Measurements from ENCODE around the gene KRT14.
A peak's percentile ranks its signal among the peaks of the same experiment; 100 is the strongest.
"Not testable (repeated sequence)": the region's sequence is repeated elsewhere in the genome, so short reads cannot be mapped to it uniquely, and the experiment has no call there.

The KRT14 gene

GRCh38 chr17:41547378-41547841 is 39.3 kb downstream of the KRT14 start:
- Histone ChIP-seq H3K36me3 (ENCODE audit: control insufficient read depth in 1 of 2, insufficient read depth in 2 of 2, low read length in 2 of 2) (no peaks in the 10 kb centered on the region), H3K9ac (ENCODE audit: low read depth in 1 of 2, low read length in 2 of 2) (peak overlapping the region in 1 of 2 donors; percentile 82), H3K27me3 (ENCODE audit: control insufficient read depth in 1 of 2, insufficient read depth in 2 of 2, low read length in 2 of 2) (no peaks in the 10 kb centered on the region), H3K27ac (ENCODE audit: low read depth, low read length) (no peak overlapping the region), H3K4me1 (ENCODE audit: control insufficient read depth in 1 of 2, insufficient read depth in 2 of 2, low read length in 2 of 2) (peaks cover 48 to 51% of the 10 kb centered on the region in 2 donors), H3K4me3 (ENCODE audit: low read depth in 1 of 2, low read length in 2 of 2) (no peak overlapping the region), H3K9me3 (ENCODE audit: control insufficient read depth in 1 of 2, low read length in 2 of 2) (no peaks in the 10 kb centered on the region)

GRCh38 chr17:41546819-41547218 is 39.9 kb downstream of the KRT14 start:
- Histone ChIP-seq H3K9me3 (ENCODE audit: control insufficient read depth in 1 of 2, low read length in 2 of 2) (no peaks in the 10 kb centered on the region), H3K9ac (ENCODE audit: low read depth in 1 of 2, low read length in 2 of 2) (no peak overlapping the region), H3K4me1 (ENCODE audit: control insufficient read depth in 1 of 2, insufficient read depth in 2 of 2, low read length in 2 of 2) (peaks cover 50 to 52% of the 10 kb centered on the region in 2 donors), H3K4me3 (ENCODE audit: low read depth in 1 of 2, low read length in 2 of 2) (no peak overlapping the region), H3K36me3 (ENCODE audit: control insufficient read depth in 1 of 2, insufficient read depth in 2 of 2, low read length in 2 of 2) (no peaks in the 10 kb centered on the region), H3K27me3 (ENCODE audit: control insufficient read depth in 1 of 2, insufficient read depth in 2 of 2, low read length in 2 of 2) (no peaks in the 10 kb centered on the region), H3K27ac (ENCODE audit: low read depth, low read length) (no peak overlapping the region)

DNA sequence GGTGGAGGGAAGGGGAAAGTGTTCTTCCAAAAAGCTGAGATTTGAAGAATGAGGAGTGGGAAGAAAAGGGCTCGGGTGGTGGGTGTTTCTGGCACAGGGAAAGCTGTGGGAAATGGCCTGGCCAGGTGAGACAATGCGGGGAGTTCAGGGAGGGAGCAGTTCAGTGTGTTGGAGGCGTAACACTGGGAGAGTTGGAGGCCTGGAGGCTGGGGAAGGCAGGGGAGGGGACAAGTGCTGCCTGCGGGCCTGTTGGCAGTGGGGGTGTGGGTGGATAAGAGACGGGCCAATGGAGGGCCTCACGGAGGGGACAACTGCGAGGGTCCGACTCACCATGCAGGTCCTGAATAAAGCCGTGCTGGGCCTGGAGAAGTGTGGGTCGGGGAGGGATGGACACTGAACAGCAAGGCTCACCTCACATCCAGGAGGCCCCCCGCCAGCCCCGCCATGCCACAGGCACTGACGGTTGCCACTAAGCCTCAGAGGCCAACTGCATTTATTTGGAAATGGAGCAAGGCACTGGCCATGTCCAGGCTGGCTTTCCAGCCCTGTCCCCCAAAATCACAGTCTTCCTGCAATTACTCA is 40.8 kb downstream of the KRT14 start:
- Histone ChIP-seq H3K36me3 (ENCODE audit: control insufficient read depth in 1 of 2, insufficient read depth in 2 of 2, low read length in 2 of 2) (no peaks in the 10 kb centered on the region), H3K9me3 (ENCODE audit: control insufficient read depth in 1 of 2, low read length in 2 of 2) (no peaks in the 10 kb centered on the region), H3K4me3 (ENCODE audit: low read depth in 1 of 2, low read length in 2 of 2) (no peak overlapping the region), H3K9ac (ENCODE audit: low read depth in 1 of 2, low read length in 2 of 2) (no peak overlapping the region), H3K27ac (ENCODE audit: low read depth, low read length) (no peak overlapping the region), H3K4me1 (ENCODE audit: control insufficient read depth in 1 of 2, insufficient read depth in 2 of 2, low read length in 2 of 2) (peaks cover 59 to 61% of the 10 kb centered on the region in 2 donors), H3K27me3 (ENCODE audit: control insufficient read depth in 1 of 2, insufficient read depth in 2 of 2, low read length in 2 of 2) (no peaks in the 10 kb centered on the region)

DNA sequence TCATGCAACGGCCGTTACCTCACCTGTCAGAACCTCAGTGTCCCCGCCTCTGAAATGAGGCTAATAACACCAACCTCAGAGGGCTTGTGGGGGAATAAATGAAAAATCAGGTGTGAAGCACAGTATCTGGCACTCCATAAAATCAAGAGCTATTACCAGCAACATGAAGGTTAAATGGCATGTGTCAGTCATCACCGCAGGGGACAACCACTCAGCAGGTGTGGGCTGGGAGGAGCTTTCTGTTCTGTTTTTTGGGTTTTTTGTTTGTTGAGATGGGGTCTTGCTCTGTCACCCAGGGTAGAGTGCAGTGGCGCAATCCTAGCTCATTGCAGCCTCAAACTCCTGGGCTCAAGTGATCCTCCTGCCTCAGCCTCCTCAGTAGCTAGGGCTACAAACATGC is 41.8 kb downstream of the KRT14 start:
- Histone ChIP-seq H3K27me3 (ENCODE audit: control insufficient read depth in 1 of 2, insufficient read depth in 2 of 2, low read length in 2 of 2) (no peaks in the 10 kb centered on the region), H3K9me3 (ENCODE audit: control insufficient read depth in 1 of 2, low read length in 2 of 2) (no peaks in the 10 kb centered on the region), H3K4me1 (ENCODE audit: control insufficient read depth in 1 of 2, insufficient read depth in 2 of 2, low read length in 2 of 2) (peaks cover 57 to 62% of the 10 kb centered on the region in 2 donors), H3K9ac (ENCODE audit: low read depth in 1 of 2, low read length in 2 of 2) (no peak overlapping the region), H3K4me3 (ENCODE audit: low read depth in 1 of 2, low read length in 2 of 2) (no peak overlapping the region), H3K27ac (ENCODE audit: low read depth, low read length) (no peak overlapping the region), H3K36me3 (ENCODE audit: control insufficient read depth in 1 of 2, insufficient read depth in 2 of 2, low read length in 2 of 2) (no peaks in the 10 kb centered on the region)

- Histone ChIP-seq H3K27me3 (ENCODE audit: control insufficient read depth in 1 of 2, insufficient read depth in 2 of 2, low read length in 2 of 2) (no peaks in the 10 kb centered on the region), H3K9me3 (ENCODE audit: control insufficient read depth in 1 of 2, low read length in 2 of 2) (no peaks in the 10 kb centered on the region), H3K27ac (ENCODE audit: low read depth, low read length) (peak overlapping the region; percentile 58), H3K4me3 (ENCODE audit: low read depth in 1 of 2, low read length in 2 of 2) (no peak overlapping the region), H3K9ac (ENCODE audit: low read depth in 1 of 2, low read length in 2 of 2) (peak overlapping the region in 1 of 2 donors; percentile 9), H3K4me1 (ENCODE audit: control insufficient read depth in 1 of 2, insufficient read depth in 2 of 2, low read length in 2 of 2) (peaks cover 53 to 58% of the 10 kb centered on the region in 2 donors), H3K36me3 (ENCODE audit: control insufficient read depth in 1 of 2, insufficient read depth in 2 of 2, low read length in 2 of 2) (no peaks in the 10 kb centered on the region)
Observed at GRCh38 chr17:41544491-41544892, 42.2 kb downstream of the KRT14 start.

GRCh38 chr17:41542786-41543185 is 43.9 kb downstream of the KRT14 start:
- not testable (repeated sequence) for H3K9ac ChIP-seq (ENCODE audit: low read depth in 1 of 2, low read length in 2 of 2); H3K27me3 ChIP-seq (ENCODE audit: control insufficient read depth in 1 of 2, insufficient read depth in 2 of 2, low read length in 2 of 2); H3K36me3 ChIP-seq (ENCODE audit: control insufficient read depth in 1 of 2, insufficient read depth in 2 of 2, low read length in 2 of 2); H3K4me3 ChIP-seq (ENCODE audit: low read depth in 1 of 2, low read length in 2 of 2); H3K9me3 ChIP-seq (ENCODE audit: control insufficient read depth in 1 of 2, low read length in 2 of 2); H3K27ac ChIP-seq (ENCODE audit: low read depth, low read length)
- H3K4me1 ChIP-seq (ENCODE audit: control insufficient read depth in 1 of 2, insufficient read depth in 2 of 2, low read length in 2 of 2), result peaks cover 36 to 42% of the 10 kb centered on the region in 2 donors

DNA sequence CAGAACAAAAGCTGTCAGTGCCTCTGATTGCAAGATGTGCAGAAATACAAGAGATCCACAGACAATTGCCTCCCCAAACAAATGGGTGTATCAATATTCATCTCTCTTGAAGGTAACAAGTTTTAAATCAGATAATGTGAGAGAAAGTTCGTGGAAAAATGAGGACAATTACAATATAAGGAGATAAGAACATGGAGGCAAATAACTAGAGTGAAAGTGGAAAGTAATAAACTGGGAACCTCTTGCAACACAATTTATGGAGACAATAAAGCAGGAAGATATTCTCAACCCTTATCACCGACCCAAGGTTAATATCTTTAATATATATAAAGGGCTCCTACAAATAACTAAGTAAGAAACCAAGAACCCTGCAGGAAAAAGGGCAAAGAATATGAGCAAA is 44.3 kb downstream of the KRT14 start:
- H3K9ac ChIP-seq (ENCODE audit: low read depth in 1 of 2, low read length in 2 of 2), result no peak overlapping the region
- H3K27ac ChIP-seq (ENCODE audit: low read depth, low read length), result no peak overlapping the region
- H3K9me3 ChIP-seq (ENCODE audit: control insufficient read depth in 1 of 2, low read length in 2 of 2), result no peaks in the 10 kb centered on the region
- peaks cover 31 to 38% of the 10 kb centered on the region in 2 donors for H3K4me1 ChIP-seq (ENCODE audit: control insufficient read depth in 1 of 2, insufficient read depth in 2 of 2, low read length in 2 of 2)
- no peaks in the 10 kb centered on the region for H3K27me3 ChIP-seq (ENCODE audit: control insufficient read depth in 1 of 2, insufficient read depth in 2 of 2, low read length in 2 of 2)
- no peak overlapping the region for H3K4me3 ChIP-seq (ENCODE audit: low read depth in 1 of 2, low read length in 2 of 2)
- H3K36me3 ChIP-seq (ENCODE audit: control insufficient read depth in 1 of 2, insufficient read depth in 2 of 2, low read length in 2 of 2), result no peaks in the 10 kb centered on the region

- Histone ChIP-seq H3K4me1 (ENCODE audit: control insufficient read depth in 1 of 2, insufficient read depth in 2 of 2, low read length in 2 of 2) (peaks cover 30 to 33% of the 10 kb centered on the region in 2 donors), H3K36me3 (ENCODE audit: control insufficient read depth in 1 of 2, insufficient read depth in 2 of 2, low read length in 2 of 2) (no peaks in the 10 kb centered on the region), H3K27me3 (ENCODE audit: control insufficient read depth in 1 of 2, insufficient read depth in 2 of 2, low read length in 2 of 2) (peaks cover 0 to 1% of the 10 kb centered on the region in 2 donors), H3K9me3 (ENCODE audit: control insufficient read depth in 1 of 2, low read length in 2 of 2) (no peaks in the 10 kb centered on the region), H3K9ac (ENCODE audit: low read depth in 1 of 2, low read length in 2 of 2) (no peak overlapping the region), H3K27ac (ENCODE audit: low read depth, low read length) (no peak overlapping the region), H3K4me3 (ENCODE audit: low read depth in 1 of 2, low read length in 2 of 2) (no peak overlapping the region)
Observed at GRCh38 chr17:41540921-41541625, 45.6 kb downstream of the KRT14 start.

DNA sequence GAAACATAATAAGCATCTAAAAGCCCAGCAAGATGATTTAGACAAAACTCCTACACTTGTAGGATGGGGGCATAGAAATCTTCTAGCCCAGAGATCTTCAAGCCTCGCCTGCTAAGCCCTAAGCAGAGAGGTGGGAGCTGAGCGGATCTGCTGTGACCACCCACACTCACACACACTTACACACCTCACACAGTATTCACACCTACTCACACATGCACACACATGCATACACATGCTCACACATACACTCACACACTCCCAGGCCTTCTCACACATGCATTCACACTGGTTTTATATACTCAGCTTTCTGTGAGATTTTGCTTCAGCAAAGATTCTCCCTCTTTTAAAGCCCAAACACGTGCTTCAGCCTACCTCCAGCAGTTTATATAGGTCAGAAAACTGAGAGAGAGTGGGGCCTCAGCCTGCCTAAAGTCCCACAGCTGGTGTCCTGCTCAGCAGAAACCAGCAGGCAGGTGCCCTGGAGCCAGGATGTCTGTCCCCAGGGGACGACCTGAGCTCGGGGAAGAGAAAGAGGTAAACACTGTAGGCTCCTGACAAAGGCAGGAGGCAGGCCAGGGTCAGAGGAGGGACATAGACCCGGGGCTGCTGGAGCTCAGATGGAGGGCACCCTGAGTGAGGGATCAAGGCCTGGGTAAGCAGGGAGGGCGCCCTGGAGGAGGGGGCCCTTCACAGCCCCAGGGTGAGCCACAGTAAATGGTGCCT is 46.6 kb downstream of the KRT14 start:
- Histone ChIP-seq H3K9ac (ENCODE audit: low read depth in 1 of 2, low read length in 2 of 2) (no peak overlapping the region), H3K36me3 (ENCODE audit: control insufficient read depth in 1 of 2, insufficient read depth in 2 of 2, low read length in 2 of 2) (no peaks in the 10 kb centered on the region), H3K9me3 (ENCODE audit: control insufficient read depth in 1 of 2, low read length in 2 of 2) (no peaks in the 10 kb centered on the region), H3K4me1 (ENCODE audit: control insufficient read depth in 1 of 2, insufficient read depth in 2 of 2, low read length in 2 of 2) (peaks cover 36 to 39% of the 10 kb centered on the region in 2 donors), H3K4me3 (ENCODE audit: low read depth in 1 of 2, low read length in 2 of 2) (no peak overlapping the region), H3K27me3 (ENCODE audit: control insufficient read depth in 1 of 2, insufficient read depth in 2 of 2, low read length in 2 of 2) (peaks cover 0 to 3% of the 10 kb centered on the region in 2 donors), H3K27ac (ENCODE audit: low read depth, low read length) (no peak overlapping the region)

DNA sequence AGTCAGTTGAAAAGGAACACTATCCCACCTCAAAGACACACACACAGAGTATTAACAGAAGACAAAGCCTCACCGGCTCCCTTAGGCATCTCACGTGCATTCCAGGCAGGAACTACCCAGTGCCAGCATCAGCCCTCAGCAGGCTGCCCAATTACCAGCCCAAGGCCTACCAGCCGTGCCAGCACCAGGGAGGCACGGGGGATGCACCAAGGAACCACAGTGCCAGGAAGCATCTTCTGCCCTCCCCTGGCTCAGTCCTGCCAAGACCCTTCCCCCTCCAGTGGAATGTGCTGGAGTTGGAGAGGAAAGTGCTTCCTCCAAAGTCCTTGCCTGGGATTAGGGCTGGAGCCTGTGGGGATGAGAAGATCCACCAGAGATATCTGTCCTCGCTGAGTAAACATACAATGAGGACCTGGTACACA is 47.6 kb downstream of the KRT14 start:
- Histone ChIP-seq H3K27ac (ENCODE audit: low read depth, low read length) (no peak overlapping the region), H3K9me3 (ENCODE audit: control insufficient read depth in 1 of 2, low read length in 2 of 2) (no peaks in the 10 kb centered on the region), H3K36me3 (ENCODE audit: control insufficient read depth in 1 of 2, insufficient read depth in 2 of 2, low read length in 2 of 2) (no peaks in the 10 kb centered on the region), H3K9ac (ENCODE audit: low read depth in 1 of 2, low read length in 2 of 2) (no peak overlapping the region), H3K27me3 (ENCODE audit: control insufficient read depth in 1 of 2, insufficient read depth in 2 of 2, low read length in 2 of 2) (peaks cover 0 to 3% of the 10 kb centered on the region in 2 donors), H3K4me3 (ENCODE audit: low read depth in 1 of 2, low read length in 2 of 2) (no peak overlapping the region), H3K4me1 (ENCODE audit: control insufficient read depth in 1 of 2, insufficient read depth in 2 of 2, low read length in 2 of 2) (peaks cover 27 to 30% of the 10 kb centered on the region in 2 donors)
